Stomach (tissue), 9 donors: ENCODE measurements around the gene CNTN6. TPM values are rescaled to one million over a fixed set of nuclear protein-coding genes. Genes with fewer than 3 reads are reported as not detected.
A peak's percentile ranks its signal among the peaks of the same experiment; 100 is the strongest.

Experiments used
- DNase-seq, 2 donors: peaks; one replicate each; pipeline versions ENCODE4 v3.0.0 to v3.0.0-alpha.2; 2013 to 2019
- H3K27ac ChIP-seq, 5 donors: fragments of 200-600 bp in 4 of 5; sonication (generic) in 4 of 5; one replicate each; pipeline ENCODE4 v1.5.1; 2013 to 2019; ENCODE audit warnings: mild to moderate bottlenecking in 1 of 5, moderate library complexity in 1 of 5
- H3K27me3 ChIP-seq, 3 donors: fragments of 200-600 bp; sonication (generic); one replicate each; pipeline ENCODE4 v1.5.1; 2017 to 2019; ENCODE audit warnings: mixed run types in 1 of 3
- H3K36me3 ChIP-seq, 4 donors: fragments of 200-600 bp; sonication (generic); 1 replicate in 3 of 4; 2 replicates in 1 of 4; pipeline ENCODE4 v1.5.1; 2016 to 2019
- H3K4me1 ChIP-seq, 4 donors: fragments of 200-600 bp; sonication (generic); one replicate each; pipeline ENCODE4 v1.5.1; 2016 to 2019
- H3K4me3 ChIP-seq, 4 donors: fragments of 200-600 bp; sonication (generic) in 3 of 4; one replicate each; pipeline ENCODE4 v1.5.1; 2016 to 2019; ENCODE audit warnings: mild to moderate bottlenecking in 1 of 4
- H3K9me3 ChIP-seq, 4 donors: fragments of 200-600 bp; sonication (generic); one replicate each; pipeline ENCODE4 v1.5.1; 2016 to 2019
- EP300 ChIP-seq: sonication (generic); formaldehyde crosslinking; IDR thresholded peaks from one replicate; pipeline ENCODE4 v1.6.1; 2017; ENCODE audit warnings: antibody characterized with exemption
- POLR2A ChIP-seq, 4 donors: fragments of 450-650 bp; IDR thresholded peaks; one replicate each; pipeline ENCODE4 v1.6.1; 2016; ENCODE audit warnings: antibody characterized with exemption in 4 of 4, control low read depth in 2 of 4, mild to moderate bottlenecking in 1 of 4, moderate library complexity in 1 of 4
- POLR2AphosphoS5 ChIP-seq, 3 donors: sonication (generic); formaldehyde crosslinking; IDR thresholded peaks; one replicate each; pipeline ENCODE4 v1.6.1; 2016; ENCODE audit warnings: antibody characterized with exemption in 3 of 3
- WGBS, 5 donors: extraction: QIAGEN DNeasy Blood & Tissue Kit in 3 of 5; methylation state at CpG; one replicate each; pipeline versions ENCODE4 v1.1.5 to v1.1.7; 2013 to 2018; 5-methylcytosine and 5-hydroxymethylcytosine counted together
- intact Hi-C: fragments of 100-400 bp; cut with DNase I; formaldehyde crosslinking; loops from one replicate; pipeline ENCODE4 v1.15.1; 2023; ENCODE audit warnings: low total_unique reads
- polyA plus RNA-seq, 3 donors: library from polyadenylated mRNA; stranded (reverse); fragments of 200-250 nt; gene quantifications; one replicate each; pipeline ENCODE4 v1.2.3, GENCODE V29; 2013
- total RNA-seq, 5 donors: library from RNA; depleted of rRNA; stranded (reverse); fragments of >200 nt; gene quantifications; one replicate each; pipeline versions ENCODE4 v1.1.0 to v1.2.3, GENCODE V29; 2014 to 2016
- TF ChIP-seq, protein P1 (sequence below), 7 experiments: fragments of 450-650 bp in 4 of 7; fragments of 200-600 bp in 3 of 7; sonication (generic) in 3 of 7; IDR thresholded peaks; one replicate each; pipeline ENCODE4 v1.5.1; 2016 to 2019; ENCODE audit warnings: antibody characterized with exemption in 7 of 7, control low read depth in 2 of 7, mild to moderate bottlenecking in 1 of 7
- donor health status: healthy with polysubstance abuse.
- donor health status: Bipolar disorder and iron deficiency.
- donor health status: healthy.

Gene CNTN6
- total and polyA plus RNA-seq, 8 donors, result 2.2 TPM; not detected in 7

DNA sequence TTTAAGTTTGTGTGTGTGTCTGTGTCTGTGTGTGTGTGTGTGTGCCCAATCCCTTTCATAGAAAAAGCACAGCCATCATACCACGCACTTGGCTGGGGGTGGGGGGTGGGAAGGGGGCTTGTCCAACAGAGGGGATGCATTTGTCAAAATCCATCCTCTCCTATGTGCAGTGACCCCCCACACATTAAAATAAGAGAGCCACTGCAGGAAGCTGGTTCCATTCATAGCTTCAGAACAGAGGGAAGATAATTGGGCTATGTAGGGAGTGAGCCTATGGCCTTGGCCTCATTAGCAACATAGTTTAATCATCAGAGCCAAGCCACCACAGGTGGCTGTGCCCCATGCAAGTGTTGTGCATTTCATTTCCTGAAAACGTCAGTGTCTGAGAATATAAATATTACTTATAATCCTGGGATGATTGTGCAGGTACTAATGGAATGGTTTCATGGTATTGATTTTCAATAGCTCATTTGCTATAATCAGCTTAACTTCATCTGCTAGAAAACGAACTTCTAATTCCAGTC, 330.8 kb downstream of the CNTN6 start:
- Histone ChIP-seq H3K9me3 (no peaks in the 10 kb centered on the region), H3K4me1 (no peaks in the 10 kb centered on the region), H3K36me3 (no peaks in the 10 kb centered on the region), H3K4me3 (no peak overlapping the region), H3K27ac (no peak overlapping the region), H3K27me3 (no peaks in the 10 kb centered on the region)
- 45 to 70% (median 66%) methylated on average over 3 of the region's 3 CpGs for WGBS, 5 donors
- DNase-seq, result no peak
- no peak for TF ChIP-seq EP300
- no peak for TF ChIP-seq POLR2A (IDR thresholded peaks at IDR 0.05)
- TF ChIP-seq POLR2AphosphoS5 (IDR thresholded peaks at IDR 0.05), result no peak
- TF ChIP-seq, protein P1, sequence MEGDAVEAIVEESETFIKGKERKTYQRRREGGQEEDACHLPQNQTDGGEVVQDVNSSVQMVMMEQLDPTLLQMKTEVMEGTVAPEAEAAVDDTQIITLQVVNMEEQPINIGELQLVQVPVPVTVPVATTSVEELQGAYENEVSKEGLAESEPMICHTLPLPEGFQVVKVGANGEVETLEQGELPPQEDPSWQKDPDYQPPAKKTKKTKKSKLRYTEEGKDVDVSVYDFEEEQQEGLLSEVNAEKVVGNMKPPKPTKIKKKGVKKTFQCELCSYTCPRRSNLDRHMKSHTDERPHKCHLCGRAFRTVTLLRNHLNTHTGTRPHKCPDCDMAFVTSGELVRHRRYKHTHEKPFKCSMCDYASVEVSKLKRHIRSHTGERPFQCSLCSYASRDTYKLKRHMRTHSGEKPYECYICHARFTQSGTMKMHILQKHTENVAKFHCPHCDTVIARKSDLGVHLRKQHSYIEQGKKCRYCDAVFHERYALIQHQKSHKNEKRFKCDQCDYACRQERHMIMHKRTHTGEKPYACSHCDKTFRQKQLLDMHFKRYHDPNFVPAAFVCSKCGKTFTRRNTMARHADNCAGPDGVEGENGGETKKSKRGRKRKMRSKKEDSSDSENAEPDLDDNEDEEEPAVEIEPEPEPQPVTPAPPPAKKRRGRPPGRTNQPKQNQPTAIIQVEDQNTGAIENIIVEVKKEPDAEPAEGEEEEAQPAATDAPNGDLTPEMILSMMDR (IDR thresholded peaks at IDR 0.05), result no peak
- intact Hi-C loops, result no loop called here

GRCh38 chr3:1439395-1439794, 346.6 kb downstream of the CNTN6 start:
- TF ChIP-seq POLR2AphosphoS5 (IDR thresholded peaks at IDR 0.05), result no peak
- intact Hi-C loops, result no loop called here
- Histone ChIP-seq H3K36me3 (no peaks in the 10 kb centered on the region), H3K4me3 (no peak overlapping the region), H3K4me1 (no peaks in the 10 kb centered on the region), H3K27me3 (no peaks in the 10 kb centered on the region), H3K9me3 (peaks cover 0 to 7% (median 0%) of the 10 kb centered on the region in 4 donors), H3K27ac (no peak overlapping the region)
- peak; percentile 3 to 27 for DNase-seq
- 61 to 75% (median 68%) methylated on average over 2 of the region's 2 CpGs for WGBS, 5 donors

GRCh38 chr3:1442271-1442670, 349.4 kb downstream of the CNTN6 start:
- Histone ChIP-seq H3K27me3 (no peaks in the 10 kb centered on the region), H3K4me1 (no peaks in the 10 kb centered on the region), H3K36me3 (no peaks in the 10 kb centered on the region), H3K27ac (no peak overlapping the region), H3K9me3 (no peaks in the 10 kb centered on the region), H3K4me3 (no peak overlapping the region)
- no peak for DNase-seq
- 66 to 86% (median 81%) methylated on average over 3 of the region's 3 CpGs for WGBS, 5 donors
- TF ChIP-seq EP300, result no peak
- TF ChIP-seq, protein P1 (IDR thresholded peaks at IDR 0.05), result no peak
- TF ChIP-seq POLR2AphosphoS5 (IDR thresholded peaks at IDR 0.05), result no peak
- TF ChIP-seq POLR2A (IDR thresholded peaks at IDR 0.05), result no peak
- intact Hi-C loops, result no loop called here

- H3K27ac ChIP-seq, result no peak overlapping the region
- H3K36me3 ChIP-seq, result no peaks in the 10 kb centered on the region
- H3K9me3 ChIP-seq, result no peaks in the 10 kb centered on the region
- no peak overlapping the region for H3K4me3 ChIP-seq
- TF ChIP-seq, protein P1 (IDR thresholded peaks at IDR 0.05), result no peak
- TF ChIP-seq POLR2A (IDR thresholded peaks at IDR 0.05) (no peak), POLR2AphosphoS5 (IDR thresholded peaks at IDR 0.05) (no peak), EP300 (no peak)
- H3K27me3 ChIP-seq, result no peaks in the 10 kb centered on the region
- intact Hi-C loops, result no loop called here
- H3K4me1 ChIP-seq, result no peaks in the 10 kb centered on the region
- 66 to 80% (median 76%) methylated on average over 3 of the region's 3 CpGs for WGBS, 5 donors
- DNase-seq, result no peak
Measured at GRCh38 chr3:1444195-1444594, 351.4 kb downstream of the CNTN6 start.

- Histone ChIP-seq H3K36me3 (no peaks in the 10 kb centered on the region), H3K4me1 (no peaks in the 10 kb centered on the region), H3K27ac (no peak overlapping the region), H3K27me3 (no peaks in the 10 kb centered on the region), H3K9me3 (no peaks in the 10 kb centered on the region), H3K4me3 (no peak overlapping the region)
- TF ChIP-seq, protein P1 (IDR thresholded peaks at IDR 0.05), result no peak
- TF ChIP-seq POLR2AphosphoS5 (IDR thresholded peaks at IDR 0.05) (no peak), EP300 (no peak), POLR2A (IDR thresholded peaks at IDR 0.05) (no peak)
- DNase-seq, result no peak
- intact Hi-C loops, result no loop called here
Measured at GRCh38 chr3:1446531-1446930, 353.7 kb downstream of the CNTN6 start.
